KBM-7 (cell line): ENCODE results near the gene NOTCH3.

Experiments used
- DNase-seq: peaks from one replicate; pipeline ENCODE4 v3.0.0-alpha.2; 2015
- in situ Hi-C: fragments of 300-500 bp; cut with MboI; formaldehyde crosslinking; loops from 2 replicates; pipeline ENCODE4 v1.14.3; 2020; ENCODE audit warnings: low sequenced_read_pairs, low pct_unique_long_range_greater_than_20kb, mixed read lengths

Gene NOTCH3

DNA sequence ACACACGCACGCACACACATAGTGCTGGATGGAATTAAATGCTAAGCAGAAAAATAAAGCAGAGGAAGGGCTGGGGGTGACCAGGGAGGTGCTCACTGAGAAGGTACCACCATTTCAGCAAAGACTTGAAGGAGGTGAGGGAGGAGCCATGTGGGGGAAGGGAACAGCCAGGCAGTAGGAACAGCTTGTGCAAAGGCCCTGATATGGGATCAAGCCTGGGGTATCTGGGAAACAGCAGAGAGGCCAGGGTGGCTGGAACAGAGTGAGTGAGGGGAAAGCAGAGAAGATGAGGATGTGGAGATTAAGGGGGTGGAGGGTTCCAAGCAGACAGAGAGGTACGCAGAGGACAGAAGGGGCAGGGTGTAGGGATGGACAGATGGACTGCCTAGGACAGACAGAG, 25.2 kb downstream of the NOTCH3 start:
- DNase-seq, result no peak
- in situ Hi-C loops, result no loop called here

GRCh38 chr19:15173746-15174404, 26.9 kb downstream of the NOTCH3 start:
- peak; percentile 45 for DNase-seq
- in situ Hi-C loops, result no loop called here

DNA sequence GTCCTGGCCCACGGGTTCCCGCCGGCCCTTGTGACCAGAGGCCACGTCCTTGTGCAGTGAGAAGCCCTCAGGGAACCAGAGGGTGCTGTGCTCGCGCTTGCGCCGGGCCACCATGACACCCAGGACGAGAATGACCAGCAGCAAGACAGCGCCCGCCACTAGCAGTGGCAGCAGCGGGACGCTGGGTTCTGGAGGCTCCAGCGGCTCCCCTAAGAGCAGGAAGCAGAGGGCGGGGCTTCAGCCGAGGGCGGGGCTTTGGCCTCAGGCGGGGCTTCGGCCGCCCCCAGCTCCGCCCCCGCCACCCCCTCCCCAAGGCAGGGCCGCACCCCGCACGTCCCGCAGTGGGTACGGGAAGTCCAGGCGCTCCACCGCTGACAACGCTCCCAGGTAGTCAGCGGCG, 30.4 kb downstream of the NOTCH3 start:
- in situ Hi-C loops, result no loop called here
- no peak for DNase-seq

DNA sequence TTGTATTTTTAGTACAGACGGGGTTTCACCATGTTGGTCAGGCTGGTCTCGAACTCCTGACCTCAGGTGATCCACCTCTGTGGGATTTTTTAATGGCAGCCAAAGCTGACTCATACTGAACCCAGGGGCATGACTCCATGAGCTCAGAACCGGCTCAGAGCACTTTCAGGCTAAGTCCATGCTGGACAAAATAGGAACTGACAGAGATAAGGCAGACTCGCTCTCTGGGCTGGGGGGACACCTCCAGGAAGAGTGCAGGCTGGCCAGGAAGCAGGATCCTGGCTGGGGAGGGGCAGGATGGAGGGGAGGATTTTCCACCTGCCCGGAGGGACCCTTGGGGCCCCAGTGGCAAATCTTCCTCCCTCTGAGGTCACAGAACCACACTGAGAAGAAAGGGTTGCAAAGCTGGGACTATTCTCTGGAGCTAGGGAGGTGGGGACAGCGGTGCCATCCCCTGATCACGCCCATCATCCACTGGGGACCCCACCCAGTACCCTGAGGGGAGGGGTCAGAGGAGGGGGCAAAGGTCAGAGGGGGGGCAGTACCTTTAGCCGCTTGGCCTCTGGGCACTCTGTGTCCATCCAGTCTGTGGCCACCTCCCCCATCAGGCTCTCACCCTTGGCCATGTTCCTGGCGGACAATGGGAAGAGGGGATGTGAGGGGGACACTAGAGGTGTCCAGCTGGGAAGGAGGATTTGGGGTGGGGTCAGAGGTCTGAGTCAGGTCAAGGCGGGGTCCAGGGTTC, 31.1 kb downstream of the NOTCH3 start:
- DNase-seq, result no peak
- in situ Hi-C loops, result no loop called here

DNA sequence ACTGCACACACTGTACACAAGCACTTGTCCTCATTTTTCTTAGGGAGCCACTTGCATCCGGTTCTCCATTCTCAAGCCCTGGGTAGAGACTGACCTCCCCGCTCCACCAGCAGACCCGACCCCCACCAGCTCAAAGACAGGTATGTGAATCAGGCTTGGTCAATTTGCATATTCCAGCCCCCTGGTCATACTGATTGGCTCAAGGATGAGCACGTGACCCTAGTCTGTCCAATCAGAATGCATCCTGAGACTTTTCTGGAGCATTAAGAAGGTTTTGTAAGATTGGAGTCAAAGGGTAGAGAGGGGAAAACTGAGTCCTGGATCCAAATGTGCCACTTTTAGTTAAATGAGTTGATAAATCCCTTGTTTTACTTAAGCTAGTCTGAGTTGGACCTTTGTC, 34.1 kb downstream of the NOTCH3 start:
- in situ Hi-C loops, result no loop called here
- no peak for DNase-seq

DNA sequence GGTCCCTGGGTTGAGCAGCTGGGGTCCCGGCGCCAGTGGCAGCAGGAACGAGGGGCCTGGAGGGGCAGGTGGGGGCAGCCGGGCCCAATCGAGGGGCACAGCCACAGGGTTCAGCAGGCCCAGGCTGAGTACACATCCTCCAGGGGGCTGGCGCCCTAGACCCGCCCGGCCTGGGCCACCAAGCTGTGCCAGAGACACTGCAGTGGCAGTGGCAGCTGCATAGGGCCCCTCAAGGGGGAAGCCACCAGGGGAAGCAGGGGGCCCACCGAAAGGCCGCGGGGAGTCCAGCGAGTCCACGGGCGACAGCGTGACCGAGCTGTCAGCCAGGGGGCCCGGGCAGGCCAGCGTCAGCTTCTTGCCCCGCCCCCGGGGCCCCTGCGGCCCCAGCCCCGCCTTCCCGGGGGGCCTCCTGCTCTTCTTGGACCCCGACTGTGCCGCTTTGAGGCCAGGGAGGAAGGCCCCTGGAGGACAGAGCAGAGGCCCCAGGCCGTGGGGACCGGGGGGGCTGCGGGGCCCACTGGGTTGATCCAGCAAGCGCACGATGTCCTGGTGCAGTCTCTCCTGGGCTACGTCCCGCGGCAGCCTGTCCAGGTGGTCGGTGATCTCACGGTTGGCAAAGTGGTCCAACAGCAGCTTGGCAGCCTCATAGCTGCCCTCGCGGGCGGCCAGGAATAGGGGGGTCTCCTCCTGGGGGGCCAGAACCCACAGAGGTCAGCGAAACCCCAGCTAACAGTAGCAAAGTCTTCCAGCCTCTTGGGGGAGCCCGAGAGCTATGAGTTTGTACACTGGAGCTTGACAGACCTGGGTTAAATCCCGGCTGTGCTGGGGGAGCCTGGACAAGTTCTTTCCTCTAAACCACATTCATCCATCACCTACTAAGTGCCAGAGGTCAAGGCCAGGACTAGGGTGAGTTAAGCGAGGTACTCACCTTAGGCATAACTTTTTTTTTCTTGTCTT, 39.5 kb downstream of the NOTCH3 start:
- DNase-seq, result peak; percentile 24

DNA sequence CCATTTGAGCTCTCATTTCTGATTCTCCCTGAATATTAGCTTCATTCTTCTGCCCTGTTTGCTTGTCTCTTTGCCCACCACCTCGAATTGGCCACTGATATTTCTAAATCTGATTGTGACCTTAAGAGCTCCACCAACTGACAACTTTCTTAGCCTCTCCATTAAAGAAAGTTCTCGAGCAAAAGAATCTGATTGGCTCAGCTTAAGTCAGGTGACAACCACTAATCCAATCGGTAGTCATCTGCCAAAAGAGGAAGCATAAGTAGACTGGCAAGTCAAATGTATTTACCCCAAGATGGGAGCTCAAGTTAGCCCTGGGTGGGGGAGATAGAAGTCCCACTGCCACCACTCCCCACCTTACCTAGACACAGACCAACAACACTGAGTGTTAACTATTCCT, 41.5 kb downstream of the NOTCH3 start:
- peak; percentile 41 for DNase-seq
- in situ Hi-C loops, result no loop called here

More for the DNA sequence above, 39.5 kb downstream of the NOTCH3 start:
- in situ Hi-C loops, result no loop called here

DNA sequence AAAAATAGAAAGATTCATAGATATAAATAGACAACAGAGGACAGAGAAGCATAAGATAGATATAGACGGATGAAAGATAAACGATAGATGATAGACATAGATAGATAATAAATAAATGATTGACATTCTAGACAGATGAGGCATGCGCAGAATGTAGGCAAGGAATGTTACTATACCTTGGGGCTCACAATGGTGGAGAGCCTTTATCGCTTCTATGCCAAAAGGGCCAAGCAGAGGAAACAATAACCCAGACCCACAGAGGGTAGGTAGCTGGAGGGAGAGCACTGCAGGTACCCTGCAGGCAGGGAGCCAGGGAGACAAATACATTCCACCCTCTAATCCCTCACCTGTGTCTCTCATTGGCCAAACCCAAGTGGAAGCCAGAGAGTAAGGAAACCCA, 44.4 kb downstream of the NOTCH3 start:
- DNase-seq, result no peak
- in situ Hi-C loops, result no loop called here

- no peak for DNase-seq
- in situ Hi-C loops, result no loop called here
Measured at GRCh38 chr19:15155296-15155695, 45.5 kb downstream of the NOTCH3 start.

- DNase-seq, result peak; percentile 74
- in situ Hi-C loops, result no loop called here
Measured at GRCh38 chr19:15154002-15154612, 46.7 kb downstream of the NOTCH3 start.

DNA sequence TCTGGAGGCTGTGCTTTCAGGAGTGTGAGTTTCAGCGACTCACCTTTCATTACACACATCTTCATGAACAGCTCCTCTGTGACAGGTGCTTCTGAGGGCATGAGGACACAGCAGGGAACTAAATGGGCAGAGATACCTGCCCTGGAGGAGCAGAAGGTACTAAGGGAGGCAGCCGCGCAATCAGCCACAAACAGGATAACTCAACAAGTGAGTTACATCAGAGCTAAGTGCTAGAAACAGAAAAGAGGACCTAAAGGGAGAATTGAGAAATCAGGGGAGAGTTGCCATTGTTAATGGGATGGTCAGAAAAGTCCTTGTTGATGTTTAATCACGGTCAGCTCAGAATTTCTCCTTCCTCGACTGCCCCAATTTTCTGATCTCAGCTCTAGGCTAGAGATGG, 51.1 kb downstream of the NOTCH3 start:
- no peak for DNase-seq
- in situ Hi-C loops, result no loop called here

DNA sequence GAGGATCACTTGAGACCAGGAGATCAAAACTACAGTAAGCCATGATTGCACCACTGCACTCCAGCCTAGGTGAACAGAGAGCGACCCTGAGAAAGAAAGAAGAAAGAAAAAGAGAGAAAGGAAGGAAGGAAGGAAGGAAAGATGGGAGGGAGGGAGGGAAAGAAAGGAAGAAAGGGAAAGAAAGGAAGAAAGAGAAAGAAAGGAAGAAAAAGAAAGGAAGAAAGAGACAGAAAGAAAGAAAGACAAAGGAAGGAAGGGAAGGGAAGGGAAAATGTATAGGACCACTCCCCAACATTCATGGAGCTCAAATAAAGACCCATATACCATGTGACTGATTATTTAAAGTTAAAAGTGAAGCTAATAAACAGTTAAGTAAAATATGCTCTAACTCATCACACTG, 53.7 kb downstream of the NOTCH3 start:
- no peak for DNase-seq
- in situ Hi-C loops, result no loop called here

DNA sequence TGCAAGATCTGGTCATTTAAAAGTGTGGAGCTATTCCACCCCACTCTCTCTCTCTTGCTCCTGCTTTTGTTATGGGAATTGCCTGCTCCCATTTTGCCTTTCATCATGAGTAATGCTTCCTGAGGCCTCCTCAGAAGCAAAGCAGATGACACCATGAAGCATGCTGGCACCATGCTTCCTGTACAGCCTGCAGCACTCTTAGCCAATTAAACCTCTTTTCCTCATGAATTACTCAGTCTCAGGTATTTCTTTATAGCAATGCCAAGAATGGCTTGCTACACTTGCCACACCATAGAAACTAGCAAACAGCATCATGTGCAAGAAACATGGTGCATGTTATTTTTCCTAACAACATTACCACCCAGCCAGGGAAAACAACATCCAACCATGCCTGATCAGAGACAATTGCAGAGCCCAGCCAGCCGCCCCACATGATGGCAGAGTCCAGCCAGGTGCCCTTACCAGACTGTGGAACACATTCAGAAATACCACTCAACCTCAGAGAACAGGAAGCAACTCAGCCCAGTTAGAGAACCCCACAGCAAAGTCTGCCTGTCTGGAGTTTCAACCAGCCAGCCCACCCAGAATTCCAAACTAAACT, 56.6 kb downstream of the NOTCH3 start:
- in situ Hi-C loops, result no loop called here
- DNase-seq, result no peak

DNA sequence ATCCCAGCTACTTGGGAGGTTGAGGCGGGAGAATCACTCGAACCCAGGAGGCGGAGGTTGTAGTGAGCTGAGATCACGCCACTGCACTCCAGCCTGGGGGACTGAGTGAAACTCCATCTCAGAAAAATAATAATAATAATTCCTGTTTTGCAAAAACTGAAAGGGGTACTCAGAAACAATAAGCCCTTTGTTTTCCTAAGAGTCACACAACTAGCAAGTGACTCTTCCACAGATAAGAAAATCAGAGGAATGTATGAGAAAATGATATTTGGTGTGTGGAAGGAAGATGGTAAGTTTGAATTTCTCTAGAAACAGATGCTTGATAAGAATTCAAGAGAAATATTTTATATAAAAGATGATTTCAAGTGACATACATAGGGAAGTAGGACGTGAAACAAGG, 58.5 kb downstream of the NOTCH3 start:
- no peak for DNase-seq
- in situ Hi-C loops, result no loop called here

DNA sequence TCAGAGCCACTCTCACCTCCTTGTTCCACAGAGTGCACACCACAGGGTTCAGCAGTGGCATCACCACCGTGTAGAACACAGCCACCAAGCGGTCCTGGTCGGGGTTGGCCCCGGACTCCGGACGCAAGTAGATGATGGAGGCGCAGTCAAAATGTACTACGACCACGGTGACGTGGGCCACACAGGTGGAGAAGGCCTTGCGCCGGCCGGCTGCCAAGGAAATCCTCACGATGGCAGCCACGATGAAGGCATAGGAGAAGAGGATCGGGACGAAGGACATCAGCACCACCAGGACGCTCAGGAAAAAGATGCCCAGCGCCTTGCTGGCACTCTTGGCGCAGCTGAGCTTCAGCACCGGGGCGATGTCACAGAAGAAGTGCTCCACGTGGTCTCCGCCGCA, 59.7 kb downstream of the NOTCH3 start:
- DNase-seq, result no peak
- in situ Hi-C loops, result no loop called here

- in situ Hi-C loops, result no loop called here
- no peak for DNase-seq
Measured at GRCh38 chr19:15138427-15138826, 62.4 kb downstream of the NOTCH3 start.

DNA sequence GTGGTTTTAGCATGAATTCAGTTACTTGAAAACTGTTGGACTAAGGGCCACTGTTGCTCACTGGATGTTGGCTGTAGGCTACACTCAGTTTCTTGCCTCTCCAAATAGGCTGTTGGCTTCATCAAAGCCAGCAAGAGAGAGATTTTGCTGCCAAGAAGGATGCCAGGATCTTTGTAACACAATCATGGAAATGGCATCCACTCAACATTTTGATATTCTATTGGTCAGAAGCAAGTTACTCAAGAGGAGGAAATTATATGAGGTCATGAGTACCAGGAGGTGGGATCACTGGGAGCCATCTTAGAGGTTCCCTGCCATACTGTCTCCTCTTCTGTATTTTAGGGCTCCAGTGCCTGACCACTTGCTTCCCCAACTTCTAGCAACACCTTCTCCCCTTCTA, 63.0 kb downstream of the NOTCH3 start:
- in situ Hi-C loops, result no loop called here
- no peak for DNase-seq

DNA sequence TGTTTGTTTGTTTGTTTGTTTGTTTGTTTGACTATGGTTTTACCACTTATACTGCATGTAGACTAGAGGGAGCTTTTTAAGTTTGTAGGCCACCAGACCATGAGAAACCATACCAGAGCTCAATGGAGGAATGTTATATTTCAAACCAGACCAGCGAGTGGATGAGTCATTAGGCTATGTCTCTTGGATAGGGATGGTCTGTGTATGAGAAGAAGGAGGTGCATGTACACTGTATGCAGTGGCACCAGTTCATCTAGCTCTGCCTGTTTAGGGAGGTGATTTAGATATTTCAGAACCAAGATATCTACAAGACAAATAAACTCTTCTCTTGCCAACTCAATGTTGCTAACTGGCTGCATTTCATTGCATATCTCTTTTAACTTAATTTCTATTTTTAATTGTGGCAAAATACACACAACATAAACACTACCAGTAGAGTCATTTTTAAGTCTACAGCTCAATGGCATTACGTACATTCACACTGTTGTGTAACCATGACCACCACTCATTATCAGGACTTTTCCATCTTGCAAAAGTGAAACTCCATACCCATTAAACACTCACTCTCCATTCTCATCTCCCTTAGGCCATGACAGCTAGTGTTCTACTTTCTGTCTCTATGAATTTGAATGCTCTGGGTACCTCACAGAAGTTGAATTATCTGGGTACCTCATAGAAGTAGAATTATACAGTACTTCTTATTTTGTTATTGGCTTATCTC, 64.4 kb downstream of the NOTCH3 start:
- DNase-seq, result no peak
- in situ Hi-C loops, result no loop called here
